Ovary (tissue), 3 donors: ENCODE data around the gene SBF2.

Experiments
- CTCF ChIP-seq, 3 donors: fragments of 450-650 bp in 2 of 3; fragments of 200-600 bp in 1 of 3; IDR thresholded peaks; one replicate each; pipeline versions ENCODE4 v1.5.1 to v1.8.0; 2016 to 2022; ENCODE audit warnings: antibody characterized with exemption in 3 of 3, mild to moderate bottlenecking in 1 of 3
- POLR2A ChIP-seq: fragments of 450-650 bp; IDR thresholded peaks from one replicate; pipeline ENCODE4 v1.6.1; 2017; ENCODE audit warnings: antibody characterized with exemption, mild to moderate bottlenecking, moderate library complexity
- donor health status: DM: no; HTN: no; CAD: no.

- TF ChIP-seq POLR2A (no peak), CTCF (IDR thresholded peaks at IDR 0.05) (no peak)
Measured at GRCh38 chr11:9803685-9804418, 490.2 kb downstream of the SBF2 start.
